ENCODE results near the gene HIPK2.

HIPK2 gene

GRCh38 chr7:139526578-139527544 lies 250.9 kb downstream of the HIPK2 start:
- no peak for DNase-seq (ENCODE audit: insufficient read length, low spot score)
- no peak for FAIRE-seq

- no peak for FAIRE-seq
- DNase-seq (ENCODE audit: insufficient read length, low spot score), result no peak
Observed at GRCh38 chr7:139525750-139526149, 252.0 kb downstream of the HIPK2 start.

DNA sequence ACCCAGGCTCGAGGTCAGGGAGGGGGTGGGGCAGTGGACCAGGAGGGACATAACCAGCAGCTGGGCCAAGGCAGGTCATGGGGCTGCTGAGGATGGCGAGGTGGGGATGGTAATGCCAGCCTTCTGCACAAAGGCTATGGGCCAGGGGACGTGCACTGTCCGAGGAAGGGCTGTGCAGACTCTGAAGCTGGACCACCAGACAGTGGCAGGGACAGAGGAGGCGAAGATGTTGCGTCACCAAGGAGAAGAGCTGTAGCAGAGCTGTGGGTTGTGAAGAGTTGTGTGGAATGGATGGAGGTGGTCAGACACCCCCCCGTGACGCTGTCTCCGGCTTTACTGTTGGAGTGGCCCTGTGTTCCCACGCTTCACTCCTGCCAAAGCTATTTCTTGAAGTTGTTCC lies 252.6 kb downstream of the HIPK2 start:
- FAIRE-seq (no peak), DNase-seq (ENCODE audit: insufficient read length, low spot score) (no peak)

DNA sequence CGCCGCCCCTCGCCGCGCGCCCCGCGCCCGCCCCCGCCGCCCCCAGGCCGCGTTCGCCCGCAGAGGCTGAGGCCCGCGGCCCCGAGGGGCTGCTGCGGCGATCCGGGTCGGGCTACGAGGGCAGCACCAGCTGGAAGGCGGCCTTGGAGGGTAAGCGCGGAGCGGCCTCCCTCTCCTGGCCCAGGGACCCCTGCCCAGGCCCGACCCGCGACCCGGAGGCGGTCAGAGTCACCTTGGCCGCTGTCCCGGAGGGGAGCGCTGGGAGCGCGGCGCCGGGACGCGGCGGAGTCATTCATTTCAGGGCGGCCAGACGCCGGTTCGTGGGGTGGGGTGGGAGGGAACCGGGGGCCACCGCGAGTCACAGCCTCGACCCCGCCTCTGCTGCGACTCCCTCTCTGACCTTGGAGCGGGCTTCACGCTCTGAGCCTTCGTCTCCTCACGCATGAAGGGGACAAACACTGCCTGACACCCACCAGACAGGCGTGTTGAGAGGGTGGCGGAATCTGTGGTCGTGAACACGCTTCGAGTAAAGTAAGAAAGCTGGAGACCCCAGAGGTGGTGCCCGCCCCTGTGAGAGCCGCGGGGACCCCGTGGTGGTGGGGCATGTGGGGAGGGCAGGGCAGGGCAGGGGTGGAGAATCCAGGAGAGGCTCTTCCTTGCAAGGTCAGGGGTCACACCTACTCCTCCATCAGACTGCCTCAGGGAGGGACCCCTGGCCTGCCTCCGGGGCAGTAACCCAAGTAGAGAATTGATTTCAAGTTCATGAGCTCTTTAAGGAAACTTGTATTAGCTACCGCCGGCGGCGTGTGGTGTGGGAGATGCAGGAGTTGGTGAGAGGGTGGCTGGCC lies 253.6 kb downstream of the HIPK2 start:
- DNase-seq (ENCODE audit: insufficient read length, low spot score) (no peak), FAIRE-seq (no peak)

DNA sequence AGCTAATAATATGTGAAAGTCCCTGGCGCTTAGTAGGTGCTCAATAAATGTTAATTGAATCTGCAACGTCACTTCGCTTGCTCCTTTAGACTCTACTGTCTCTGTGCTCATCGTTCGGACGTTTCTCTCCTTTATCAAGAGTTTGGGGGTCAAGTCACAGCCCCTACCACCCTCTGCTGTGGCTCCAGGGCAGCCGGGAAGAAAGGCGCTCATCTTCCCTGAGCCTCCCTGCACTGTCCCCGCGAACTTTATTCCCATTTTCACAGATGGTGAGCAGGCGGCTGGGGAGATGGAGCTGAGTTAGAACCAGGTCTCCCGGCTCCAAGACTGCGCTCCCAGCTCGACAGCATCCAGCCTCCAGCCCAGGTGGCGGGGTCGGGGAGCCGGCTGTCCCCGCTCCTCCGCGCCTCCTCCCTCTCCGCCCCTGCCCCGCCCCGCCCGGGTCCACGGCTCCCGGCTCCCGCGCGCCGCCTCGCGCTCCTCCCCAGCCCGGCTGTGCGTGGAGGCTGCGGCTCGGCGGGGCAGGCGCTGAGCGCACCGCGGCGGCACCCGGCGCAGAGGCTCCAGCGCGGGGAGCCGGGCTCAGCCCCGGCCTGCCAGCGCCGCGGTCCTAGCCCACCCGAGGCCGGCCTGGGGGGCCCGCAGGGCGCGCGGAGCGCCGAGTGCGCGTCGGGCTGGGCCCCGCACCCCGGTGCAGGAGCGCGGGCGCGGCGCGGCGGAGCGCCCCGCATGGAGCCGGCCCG lies 254.4 kb downstream of the HIPK2 start, which contains the start of gene CLEC2L:
Gene CLEC2L (plus strand): TSS at position 487 of the 743 bp plus-strand sequence. CDS start 243 bp downstream, at position 730.
- DNase-seq (ENCODE audit: insufficient read length, low spot score) (no peak), FAIRE-seq (no peak)

DNA sequence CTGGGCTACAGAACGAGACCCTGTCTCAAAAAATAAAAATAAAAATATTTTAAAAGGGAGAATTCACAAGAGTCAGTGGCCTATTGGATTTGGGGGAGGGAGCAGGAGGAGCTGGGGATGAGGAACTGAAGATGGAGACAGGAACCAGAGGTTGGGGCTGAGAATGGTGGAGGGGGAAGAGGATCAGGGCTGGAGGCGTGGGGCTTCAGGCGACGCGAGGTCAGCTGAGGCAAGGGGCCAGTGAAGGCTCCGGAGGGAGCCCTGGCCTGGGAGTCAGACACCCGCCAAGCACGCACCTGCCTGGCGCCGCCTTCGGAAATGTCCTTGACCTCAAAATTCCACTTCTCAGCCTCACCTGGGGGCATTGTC lies 255.0 kb downstream of the HIPK2 start:
- FAIRE-seq (no peak), DNase-seq (ENCODE audit: insufficient read length, low spot score) (no peak)

DNA sequence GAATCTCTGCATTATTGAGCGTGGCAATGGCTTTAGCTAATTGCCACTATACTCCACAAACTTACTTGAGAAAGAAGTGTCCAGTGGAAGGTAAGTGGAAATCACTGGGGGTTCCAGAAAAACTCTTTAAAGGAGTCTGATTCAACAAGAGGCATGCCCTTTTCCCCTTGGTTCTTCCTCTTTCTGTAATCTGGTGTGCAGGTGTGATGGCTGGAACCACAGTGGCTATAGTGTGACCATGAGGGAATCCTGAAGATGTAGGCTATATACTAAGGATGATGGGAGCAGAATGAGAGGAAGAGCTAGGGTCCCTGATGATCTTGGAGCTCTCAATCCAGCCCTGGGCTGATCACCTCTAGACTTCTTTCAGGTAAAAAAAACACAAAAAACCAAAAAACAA lies 256.4 kb downstream of the HIPK2 start:
- FAIRE-seq (no peak), DNase-seq (ENCODE audit: insufficient read length, low spot score) (no peak)

DNA sequence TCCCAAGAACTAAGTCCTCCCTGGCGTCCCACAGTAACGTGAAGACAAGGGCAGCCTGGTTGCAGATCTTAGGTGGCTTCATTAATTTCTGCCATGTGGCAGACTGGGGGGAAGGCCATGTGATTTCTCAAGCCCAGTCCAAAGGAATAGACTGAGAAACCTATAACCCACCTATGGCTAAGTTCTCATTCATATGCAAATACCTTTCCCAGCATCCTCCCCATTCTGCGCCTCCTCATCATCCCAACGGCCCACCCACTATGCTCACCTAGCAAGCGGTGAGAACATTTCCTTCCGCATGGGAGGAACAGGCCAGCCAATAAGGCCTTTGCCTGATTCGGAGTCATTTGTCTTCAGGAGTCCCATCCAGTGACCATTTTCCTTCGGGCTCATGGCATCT lies 262.5 kb downstream of the HIPK2 start:
- DNase-seq (ENCODE audit: insufficient read length, low spot score) (no peak), FAIRE-seq (no peak)

Measured in HTR-8/SVneo (cell line).